Small intestine (tissue), 16 donors: ENCODE measurements around the gene TIGD7. TPM values are rescaled to one million over a fixed set of nuclear protein-coding genes. Genes with fewer than 3 reads are reported as not detected.

ENCODE experiments used
- DNase-seq, 2 donors: peaks; one replicate each; pipeline versions ENCODE4 v3.0.0 to v3.0.0-alpha.2; 2013
- FAIRE-seq: peaks from 2 replicates; lab custom pipeline; 2012; peaks lifted over from hg19 to GRCh38; lab: Jason Lieb, UNC
- H3K27ac ChIP-seq, 3 donors: one replicate each; pipeline ENCODE4 v1.5.1; 2013; ENCODE audit warnings: low read length in 2 of 3, mild to moderate bottlenecking in 2 of 3, control low read depth in 1 of 3, inconsistent platforms in 1 of 3, low read depth in 1 of 3, moderate library complexity in 1 of 3
- H3K27me3 ChIP-seq, 3 donors: one replicate each; pipeline ENCODE4 v1.6.1; 2013; ENCODE audit warnings: low read length in 3 of 3, inconsistent platforms in 1 of 3; ENCODE audit not compliant: control insufficient read depth in 3 of 3, insufficient read depth in 3 of 3
- H3K36me3 ChIP-seq, 3 donors: one replicate each; pipeline ENCODE4 v1.6.1; 2013; ENCODE audit warnings: low read length in 3 of 3, inconsistent platforms in 1 of 3, low read depth in 1 of 3, mild to moderate bottlenecking in 1 of 3, moderate library complexity in 1 of 3; ENCODE audit not compliant: control insufficient read depth in 3 of 3, insufficient read depth in 2 of 3
- H3K4me1 ChIP-seq, 3 donors: one replicate each; pipeline ENCODE4 v1.6.1; 2013; ENCODE audit warnings: low read length in 2 of 3, inconsistent platforms in 1 of 3, low read depth in 1 of 3, mild to moderate bottlenecking in 1 of 3, moderate library complexity in 1 of 3; ENCODE audit not compliant: control insufficient read depth in 3 of 3, insufficient read depth in 2 of 3
- H3K4me3 ChIP-seq, 3 donors: one replicate each; pipeline ENCODE4 v1.5.1; 2013; ENCODE audit warnings: low read length in 3 of 3, control low read depth in 1 of 3, inconsistent platforms in 1 of 3, low read depth in 1 of 3, mild to moderate bottlenecking in 1 of 3, moderate library complexity in 1 of 3
- H3K9me3 ChIP-seq, 2 donors: one replicate each; pipeline ENCODE4 v1.6.1; 2013; ENCODE audit warnings: low read depth in 1 of 2, low read length in 1 of 2; ENCODE audit not compliant: control insufficient read depth in 2 of 2, insufficient read depth in 1 of 2
- WGBS, 3 donors: extraction: QIAGEN DNeasy Blood & Tissue Kit; methylation state at CpG; one replicate each; pipeline ENCODE4 v1.1.7; 2013; 5-methylcytosine and 5-hydroxymethylcytosine counted together
- long read RNA-seq, 10 donors: transcript quantifications; one replicate each; lab custom pipeline, GENCODE V29; 2026
- polyA plus RNA-seq, 4 donors: library from polyadenylated mRNA; stranded (reverse) in 3 of 4; unstranded in 1 of 4; fragments of 200-250 nt in 3 of 4; fragments of 120-200 nt in 1 of 4; gene quantifications; one replicate each; pipeline versions ENCODE4 v1.2.1 to v1.2.3, GENCODE V29; 2013
- donor health status: healthy with polysubstance abuse.
- donor health status: control.
- donor health status: control.
- donor health status: Bipolar disorder and iron deficiency.
- donor health status: healthy.

Gene TIGD7, protein sequence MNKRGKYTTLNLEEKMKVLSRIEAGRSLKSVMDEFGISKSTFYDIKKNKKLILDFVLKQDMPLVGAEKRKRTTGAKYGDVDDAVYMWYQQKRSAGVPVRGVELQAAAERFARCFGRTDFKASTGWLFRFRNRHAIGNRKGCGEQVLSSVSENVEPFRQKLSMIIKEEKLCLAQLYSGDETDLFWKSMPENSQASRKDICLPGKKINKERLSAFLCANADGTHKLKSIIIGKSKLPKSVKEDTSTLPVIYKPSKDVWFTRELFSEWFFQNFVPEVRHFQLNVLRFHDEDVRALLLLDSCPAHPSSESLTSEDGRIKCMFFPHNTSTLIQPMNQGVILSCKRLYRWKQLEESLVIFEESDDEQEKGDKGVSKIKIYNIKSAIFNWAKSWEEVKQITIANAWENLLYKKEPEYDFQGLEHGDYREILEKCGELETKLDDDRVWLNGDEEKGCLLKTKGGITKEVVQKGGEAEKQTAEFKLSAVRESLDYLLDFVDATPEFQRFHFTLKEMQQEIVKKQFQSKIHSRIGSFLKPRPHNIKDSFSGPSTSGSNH
- polyA plus RNA-seq, result 10 to 100 TPM in 1 of 4 donors, 1 to 10 TPM in 2, under 1 TPM in 1; 0.89 to 10.2 (median 1.9) TPM
- long read RNA-seq, donor 1, result 0 reads
- long read RNA-seq, donor 2, partial matches to known transcripts, result 0 of 1 reads
- long read RNA-seq, donor 2, other reads (novel, unspliced or antisense), result 0 of 1 reads
- long read RNA-seq, donor 3, result 0 reads
- long read RNA-seq, donor 4, result 0 reads
- long read RNA-seq, donor 5, partial matches to known transcripts, result 7 of 7 reads
- long read RNA-seq, donor 5, other reads (novel, unspliced or antisense), result 0 of 7 reads
- long read RNA-seq, donor 6, partial matches to known transcripts, result 0 of 1 reads
- long read RNA-seq, donor 6, other reads (novel, unspliced or antisense), result 0 of 1 reads
- long read RNA-seq, donor 7, partial matches to known transcripts, result 0 of 3 reads
- long read RNA-seq, donor 7, other reads (novel, unspliced or antisense), result 0 of 3 reads
- long read RNA-seq, donor 8, result 0 reads
- long read RNA-seq, donor 9, result 0 reads
- long read RNA-seq, donor 10, partial matches to known transcripts, result 0 of 3 reads
- long read RNA-seq, donor 10, other reads (novel, unspliced or antisense), result 0 of 3 reads

DNA sequence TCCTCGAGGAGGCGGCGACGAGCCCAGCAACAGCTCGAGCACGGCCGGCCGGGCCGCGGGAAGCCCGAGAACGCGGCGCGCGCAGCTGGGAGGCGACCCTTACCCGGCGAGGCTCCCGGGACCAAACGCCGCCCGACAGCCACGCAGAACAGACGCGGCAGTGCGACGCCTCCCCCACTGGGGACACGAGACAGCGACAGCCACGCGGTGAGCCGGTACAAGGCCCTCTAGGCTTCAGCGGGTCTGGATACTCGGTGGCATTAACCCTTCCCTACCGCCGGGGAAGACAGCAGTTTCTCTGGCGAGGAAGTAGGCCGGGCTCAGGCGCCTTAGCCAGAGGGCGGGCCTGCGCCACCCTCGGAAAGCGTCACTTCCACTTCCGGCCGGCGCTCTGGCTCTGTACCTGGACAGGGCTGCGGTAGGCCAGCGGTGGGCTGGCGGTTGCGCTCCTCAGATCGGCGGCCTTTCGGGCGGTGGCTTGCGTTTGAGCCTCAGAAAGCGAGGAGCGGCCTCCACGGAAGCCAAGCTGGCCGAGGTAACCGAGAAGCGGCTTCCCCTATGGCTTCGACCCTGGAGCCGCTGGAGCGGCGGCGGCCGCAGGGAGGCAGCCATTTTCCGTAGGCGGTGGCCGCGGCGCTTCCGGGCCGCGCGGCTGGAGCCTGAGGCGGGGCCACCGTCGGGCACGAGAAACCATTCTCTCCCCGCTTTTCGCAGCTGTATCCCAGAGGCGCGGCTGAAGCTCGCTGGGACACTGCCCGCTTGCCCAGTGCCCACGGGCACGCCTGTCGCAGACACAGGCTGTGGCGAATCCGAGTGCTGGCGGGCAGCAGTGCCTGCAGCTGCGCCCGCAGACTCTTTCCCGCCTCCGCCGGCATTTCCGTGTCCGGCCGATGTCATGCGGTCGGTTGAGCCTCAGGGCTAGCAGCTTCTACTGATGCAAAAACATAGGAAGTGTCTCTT, at the start of gene TIGD7, which contains the start of gene ZNF75A:
Gene TIGD7, minus strand, starts transcription at position 322 of the 960 bp plus-strand sequence. CDS start 4,816 bp downstream, outside the sequence.
Gene ZNF75A, plus strand, starts transcription at position 389 of the 960 bp plus-strand sequence. CDS start 2,932 bp downstream, outside the sequence.
- WGBS, 3 donors, result 2 to 5% (median 4%) methylated on average over 74 to 103 of the region's 103 CpGs
- Histone ChIP-seq H3K9me3 (peaks cover 3 to 73% of the 10 kb centered on the region in 2 donors), H3K4me3 (peak within 1 kb of the TSS; percentile 62 to 89 (median 80)), H3K27me3 (no peaks in the 10 kb centered on the region), H3K36me3 (peaks cover 0 to 30% (median 13%) of the 10 kb centered on the region in 3 donors), H3K4me1 (peaks cover 0 to 5% (median 0%) of the 10 kb centered on the region in 3 donors), H3K27ac (peak within 1 kb of the TSS; percentile 74 to 96 (median 96))
- DNase-seq, result peak; percentile 90 to 98
- no peak for FAIRE-seq

GRCh38 chr16:3349175-3349574, 43.9 kb upstream of the TIGD7 start:
- Histone ChIP-seq H3K4me3 (no peak overlapping the region), H3K4me1 (no peaks in the 10 kb centered on the region), H3K27me3 (no peaks in the 10 kb centered on the region), H3K36me3 (no peaks in the 10 kb centered on the region), H3K27ac (no peak overlapping the region), H3K9me3 (no peaks in the 10 kb centered on the region)
- WGBS, 3 donors, result 43 to 61% (median 58%) methylated on average over 13 of the region's 13 CpGs
- FAIRE-seq (no peak), DNase-seq (no peak)

DNA sequence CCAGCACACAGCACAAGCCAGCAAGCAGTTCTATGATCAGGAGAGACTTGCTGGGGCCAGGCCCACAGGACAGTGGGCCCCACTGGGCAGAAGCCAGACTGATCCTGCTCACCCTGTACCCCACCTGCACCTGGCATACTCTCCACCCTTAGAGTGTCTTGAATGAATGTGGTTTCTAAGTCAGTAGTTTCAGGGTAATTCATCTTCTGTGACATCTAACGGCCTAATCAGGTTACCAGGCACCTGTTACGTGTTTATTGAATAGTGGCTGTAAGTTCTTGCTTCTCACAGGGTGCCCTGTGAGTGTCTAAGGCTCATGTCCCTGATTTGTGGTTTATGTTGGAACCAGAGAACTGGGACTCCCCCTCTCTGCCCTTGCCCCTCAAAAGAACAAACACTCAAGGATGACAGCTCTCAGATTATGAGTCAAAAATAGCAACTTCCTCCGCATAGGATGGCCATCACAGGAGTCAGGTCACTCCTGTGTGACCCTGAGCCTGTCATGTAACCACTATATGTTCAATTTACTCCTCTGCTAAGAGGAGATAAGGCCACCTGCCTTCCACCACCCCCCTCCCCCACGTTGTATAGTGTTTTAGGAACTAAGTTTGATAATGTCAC, 43.4 kb upstream of the TIGD7 start:
- Histone ChIP-seq H3K4me1 (no peaks in the 10 kb centered on the region), H3K27ac (no peak overlapping the region), H3K4me3 (no peak overlapping the region), H3K36me3 (no peaks in the 10 kb centered on the region), H3K9me3 (peaks cover 0 to 4% of the 10 kb centered on the region in 2 donors), H3K27me3 (no peaks in the 10 kb centered on the region)
- FAIRE-seq, result no peak
- no peak for DNase-seq
- WGBS, 3 donors, result 25 to 31% (median 28%) methylated on average over 4 of the region's 4 CpGs

GRCh38 chr16:3347586-3347985, 42.4 kb upstream of the TIGD7 start:
- Histone ChIP-seq H3K27me3 (no peaks in the 10 kb centered on the region), H3K4me3 (no peak overlapping the region), H3K36me3 (no peaks in the 10 kb centered on the region), H3K27ac (no peak overlapping the region), H3K4me1 (no peaks in the 10 kb centered on the region), H3K9me3 (peaks cover 0 to 6% of the 10 kb centered on the region in 2 donors)
- DNase-seq (no peak), FAIRE-seq (no peak)
- 79 to 83% (median 81%) methylated on average over 10 of the region's 10 CpGs for WGBS, 3 donors

GRCh38 chr16:3346041-3346440, 40.8 kb upstream of the TIGD7 start:
- no peaks in the 10 kb centered on the region for H3K36me3 ChIP-seq
- H3K27ac ChIP-seq, result no peak overlapping the region
- WGBS, 3 donors, result 47 to 63% (median 51%) methylated on average over 2 of the region's 2 CpGs
- no peak for FAIRE-seq
- H3K9me3 ChIP-seq, result peaks cover 0 to 9% of the 10 kb centered on the region in 2 donors
- no peak for DNase-seq
- no peak overlapping the region for H3K4me3 ChIP-seq
- no peaks in the 10 kb centered on the region for H3K27me3 ChIP-seq
- H3K4me1 ChIP-seq, result no peaks in the 10 kb centered on the region

GRCh38 chr16:3328643-3329042, 23.4 kb upstream of the TIGD7 start:
- Histone ChIP-seq H3K36me3 (no peaks in the 10 kb centered on the region), H3K9me3 (peaks cover 0 to 26% of the 10 kb centered on the region in 2 donors), H3K4me3 (no peak overlapping the region), H3K4me1 (no peaks in the 10 kb centered on the region), H3K27me3 (no peaks in the 10 kb centered on the region), H3K27ac (peak overlapping the region in 1 of 3 donors; percentile 36)
- DNase-seq, result peak in 1 of 2 donors; percentile 89
- 18 to 39% (median 24%) methylated on average over 2 of the region's 2 CpGs for WGBS, 3 donors
- no peak for FAIRE-seq

GRCh38 chr16:3328104-3328503, 22.9 kb upstream of the TIGD7 start:
- H3K4me3 ChIP-seq, result no peak overlapping the region
- no peaks in the 10 kb centered on the region for H3K27me3 ChIP-seq
- DNase-seq, result peak in 1 of 2 donors; percentile 9
- 22 to 54% (median 34%) methylated on average over 3 of the region's 3 CpGs for WGBS, 3 donors
- H3K4me1 ChIP-seq, result no peaks in the 10 kb centered on the region
- no peak overlapping the region for H3K27ac ChIP-seq
- peaks cover 0 to 32% of the 10 kb centered on the region in 2 donors for H3K9me3 ChIP-seq
- no peaks in the 10 kb centered on the region for H3K36me3 ChIP-seq
- no peak for FAIRE-seq
